ENCODE data around the gene CPLANE2.

CPLANE2 gene

GRCh38 chr1:16186655-16187235 lies 50.2 kb downstream of the CPLANE2 start:
- no peak for DNase-seq

- DNase-seq, result no peak
Measured at GRCh38 chr1:16184557-16185303, 52.3 kb downstream of the CPLANE2 start.

GRCh38 chr1:16183765-16184556 lies 53.0 kb downstream of the CPLANE2 start:
- no peak for DNase-seq

GRCh38 chr1:16183179-16183578 lies 53.8 kb downstream of the CPLANE2 start:
- DNase-seq, result no peak

GRCh38 chr1:16181887-16182719 lies 54.9 kb downstream of the CPLANE2 start:
- DNase-seq, result no peak
